Neuronal stem cell (in vitro differentiated cells): ENCODE data around the gene TBX2.

Experiments
- DNase-seq: peaks from one replicate; pipeline ENCODE4 v3.0.0-alpha.2; 2013; ENCODE audit warnings: low spot score
- H2AFZ ChIP-seq: one replicate; pipeline ENCODE4 v1.6.1; 2013; ENCODE audit warnings: mild to moderate bottlenecking, low read length, inconsistent platforms
- H2AK5ac ChIP-seq: 2 replicates; pipeline ENCODE4 v1.6.1; 2013; ENCODE audit warnings: low read depth, mild to moderate bottlenecking, inconsistent platforms, low read length, moderate library complexity, mixed read lengths
- H2BK120ac ChIP-seq: 2 replicates; pipeline ENCODE4 v1.6.1; 2013; ENCODE audit warnings: low read depth, mild to moderate bottlenecking, inconsistent platforms, low read length, moderate library complexity, mixed read lengths
- H2BK12ac ChIP-seq: one replicate; pipeline ENCODE4 v1.6.1; 2013; ENCODE audit warnings: low read length, inconsistent platforms
- H2BK15ac ChIP-seq: 2 replicates; pipeline ENCODE4 v1.6.1; 2013; ENCODE audit warnings: mild to moderate bottlenecking, low read length, inconsistent platforms, mixed read lengths
- H2BK5ac ChIP-seq: one replicate; pipeline ENCODE4 v1.6.1; 2013; ENCODE audit warnings: inconsistent platforms, mild to moderate bottlenecking, low read length, moderate library complexity
- H3K14ac ChIP-seq: one replicate; pipeline ENCODE4 v1.6.1; 2013; ENCODE audit warnings: low read length, inconsistent platforms
- H3K18ac ChIP-seq: 2 replicates; pipeline ENCODE4 v1.6.1; 2013; ENCODE audit warnings: low read length, inconsistent platforms
- H3K23ac ChIP-seq: 2 replicates; pipeline ENCODE4 v1.6.1; 2013; ENCODE audit warnings: low read depth, mild to moderate bottlenecking, mixed read lengths, low read length, inconsistent platforms; ENCODE audit not compliant: poor library complexity
- H3K27ac ChIP-seq: replicated peaks from 3 replicates; pipeline ENCODE4 v1.5.1; 2013; ENCODE audit warnings: low read length, inconsistent platforms
- H3K27me3 ChIP-seq, 3 experiments: 2 replicates each; pipeline ENCODE4 v1.6.1; 2013; ENCODE audit warnings: low read length in 3 of 3, mild to moderate bottlenecking in 2 of 3, inconsistent platforms in 1 of 3, low read depth in 1 of 3, mixed read lengths in 1 of 3, moderate library complexity in 1 of 3; ENCODE audit not compliant: control insufficient read depth in 3 of 3, insufficient read depth in 3 of 3
- H3K36me3 ChIP-seq, 2 donors: replicated peaks in 1 of 2; 2 replicates each; pipeline ENCODE4 v1.6.1; 2013; ENCODE audit warnings: low read length in 2 of 2; ENCODE audit not compliant: control insufficient read depth in 2 of 2, insufficient read depth in 2 of 2
- H3K4ac ChIP-seq: 2 replicates; pipeline ENCODE4 v1.6.1; 2013; ENCODE audit warnings: inconsistent platforms, mild to moderate bottlenecking, low read length, moderate library complexity
- H3K4me1 ChIP-seq, 2 donors: 1 replicate in 1 of 2; 2 replicates in 1 of 2; pipeline ENCODE4 v1.6.1; 2013; ENCODE audit warnings: low read length in 2 of 2, low read depth in 1 of 2; ENCODE audit not compliant: control insufficient read depth in 2 of 2, insufficient read depth in 1 of 2
- H3K4me2 ChIP-seq: one replicate; pipeline ENCODE4 v1.6.1; 2013; ENCODE audit warnings: mild to moderate bottlenecking, low read length, inconsistent platforms; ENCODE audit not compliant: insufficient read depth, poor library complexity, severe bottlenecking
- H3K4me3 ChIP-seq, 2 donors: 2 replicates each; pipeline ENCODE4 v1.5.1; 2013; ENCODE audit warnings: low read length in 2 of 2, mild to moderate bottlenecking in 2 of 2, inconsistent platforms in 1 of 2, moderate library complexity in 1 of 2
- H3K79me1 ChIP-seq: one replicate; pipeline ENCODE4 v1.6.1; 2013; ENCODE audit warnings: low read depth, mild to moderate bottlenecking, inconsistent platforms, low read length, moderate library complexity
- H3K9ac ChIP-seq: one replicate; pipeline ENCODE4 v1.6.1; 2013; ENCODE audit warnings: mild to moderate bottlenecking, low read depth, low read length, inconsistent platforms; ENCODE audit not compliant: poor library complexity
- H3K9me3 ChIP-seq, 2 donors: replicated peaks in 1 of 2; 2 replicates each; pipeline versions ENCODE3 to v1.6.1; 2013; ENCODE audit warnings: low read length in 2 of 2, mild to moderate bottlenecking in 2 of 2, inconsistent platforms in 1 of 2, low read depth in 1 of 2, mixed read lengths in 1 of 2, moderate library complexity in 1 of 2; ENCODE audit not compliant: control insufficient read depth in 2 of 2, insufficient read depth in 1 of 2
- H4K8ac ChIP-seq: one replicate; pipeline ENCODE4 v1.6.1; 2013; ENCODE audit warnings: low read depth, mild to moderate bottlenecking, inconsistent platforms, low read length, moderate library complexity
- H4K91ac ChIP-seq: one replicate; pipeline ENCODE4 v1.6.1; 2013; ENCODE audit warnings: low read length, low read depth, mild to moderate bottlenecking, inconsistent platforms; ENCODE audit not compliant: poor library complexity
- WGBS, 2 donors: extraction: QIAGEN DNeasy Blood & Tissue Kit; methylation state at CpG; one replicate each; pipeline ENCODE4 v1.1.7; 2013; ENCODE audit warnings: missing lambda C conversion rate in 2 of 2, mixed read lengths in 1 of 2; ENCODE audit not compliant: insufficient read length in 2 of 2, insufficient replicate concordance in 1 of 2; ENCODE audit errors: extremely low coverage in 2 of 2; 5-methylcytosine and 5-hydroxymethylcytosine counted together

Gene TBX2

GRCh38 chr17:61389670-61390478, 9.8 kb upstream of the TBX2 start:
- DNase-seq: no peak
- Histone ChIP-seq H3K79me1 (peaks cover 1% of the 10 kb centered on the region), H3K4ac (no peak overlapping the region), H3K36me3 (no peaks in the 10 kb centered on the region), H2BK120ac (no peak overlapping the region), H3K9ac (no peak overlapping the region), H3K27me3 (peaks cover under 1 to 35% (median 16%) of the 10 kb centered on the region in 3 experiments), H3K18ac (peak overlapping the region; percentile 6), H3K4me2 (no peak overlapping the region), H3K4me3 (no peak overlapping the region), H3K4me1 (peaks cover 0 to 4% of the 10 kb centered on the region in 2 donors), H2AFZ (peak overlapping the region; percentile 80), H4K91ac (no peak overlapping the region), H2AK5ac (peak overlapping the region; percentile 49), H2BK12ac (no peak overlapping the region), H3K14ac (no peak overlapping the region), H4K8ac (no peak overlapping the region), H3K27ac (no peak overlapping the region), H2BK5ac (no peak overlapping the region), H3K9me3 (no peaks in the 10 kb centered on the region), H3K23ac (no peak overlapping the region), H2BK15ac (no peak overlapping the region)
- no CpG with 5 or more reads among the region's 25 CpGs for WGBS, 2 donors

- no peak overlapping the region for H3K27ac ChIP-seq
- H2BK12ac ChIP-seq: no peak overlapping the region
- H3K4ac ChIP-seq: no peak overlapping the region
- H4K91ac ChIP-seq: no peak overlapping the region
- peak overlapping the region; percentile 22 for H3K18ac ChIP-seq
- peaks cover 0 to 2% of the 10 kb centered on the region in 2 donors for H3K4me1 ChIP-seq
- H3K9me3 ChIP-seq: peaks cover 0 to 1% of the 10 kb centered on the region in 2 donors
- H3K23ac ChIP-seq: peak overlapping the region; percentile 46
- no peak overlapping the region for H3K4me3 ChIP-seq
- H2BK5ac ChIP-seq: peak overlapping the region; percentile 20
- DNase-seq: no peak
- peak overlapping the region; percentile 80 for H2AFZ ChIP-seq
- H3K36me3 ChIP-seq: no peaks in the 10 kb centered on the region
- no peak overlapping the region for H3K4me2 ChIP-seq
- no peak overlapping the region for H4K8ac ChIP-seq
- peaks cover 5 to 41% (median 20%) of the 10 kb centered on the region in 3 experiments for H3K27me3 ChIP-seq
- no CpG with 5 or more reads among the region's 11 CpGs for WGBS, 2 donors
- no peak overlapping the region for H2AK5ac ChIP-seq
- H3K79me1 ChIP-seq: peaks cover 1% of the 10 kb centered on the region
- no peak overlapping the region for H3K14ac ChIP-seq
- no peak overlapping the region for H2BK120ac ChIP-seq
- no peak overlapping the region for H3K9ac ChIP-seq
- H2BK15ac ChIP-seq: peak overlapping the region; percentile 56
Observed at GRCh38 chr17:61390479-61390791, 9.2 kb upstream of the TBX2 start.

- H3K4ac ChIP-seq: no peak overlapping the region
- H2AK5ac ChIP-seq: peak overlapping the region; percentile 78
- H3K79me1 ChIP-seq: peaks cover 1% of the 10 kb centered on the region
- peak overlapping the region; percentile 95 for H2BK12ac ChIP-seq
- peak overlapping the region; percentile 2 for H3K9ac ChIP-seq
- H3K4me1 ChIP-seq: peaks cover 0 to 5% of the 10 kb centered on the region in 2 donors
- H3K23ac ChIP-seq: peak overlapping the region; percentile 56
- H3K4me3 ChIP-seq: no peak overlapping the region
- no peak overlapping the region for H2BK15ac ChIP-seq
- DNase-seq: no peak
- no peak overlapping the region for H2AFZ ChIP-seq
- H3K27me3 ChIP-seq: peaks cover 18 to 54% (median 33%) of the 10 kb centered on the region in 3 experiments
- H2BK5ac ChIP-seq: no peak overlapping the region
- H4K91ac ChIP-seq: no peak overlapping the region
- peaks cover 0 to 3% of the 10 kb centered on the region in 2 donors for H3K9me3 ChIP-seq
- no CpG with 5 or more reads among the region's 19 CpGs for WGBS, 2 donors
- no peak overlapping the region for H2BK120ac ChIP-seq
- H3K14ac ChIP-seq: no peak overlapping the region
- no peak overlapping the region for H4K8ac ChIP-seq
- H3K4me2 ChIP-seq: no peak overlapping the region
- no peaks in the 10 kb centered on the region for H3K36me3 ChIP-seq
- no peak overlapping the region for H3K18ac ChIP-seq
- no peak overlapping the region for H3K27ac ChIP-seq
Observed at GRCh38 chr17:61391595-61392291, 7.9 kb upstream of the TBX2 start.

- no peak overlapping the region for H2BK15ac ChIP-seq
- WGBS, 2 donors: no CpG with 5 or more reads among the region's 3 CpGs
- H3K36me3 ChIP-seq: no peaks in the 10 kb centered on the region
Observed at GRCh38 chr17:61392679-61393078, 7.0 kb upstream of the TBX2 start.

More at GRCh38 chr17:61392679-61393078, 7.0 kb upstream of the TBX2 start:
- Histone ChIP-seq H3K4me1 (peaks cover 0 to 8% of the 10 kb centered on the region in 2 donors), H2BK12ac (no peak overlapping the region), H3K14ac (no peak overlapping the region), H4K8ac (no peak overlapping the region), H2AK5ac (no peak overlapping the region), H3K27me3 (peaks cover 25 to 60% (median 42%) of the 10 kb centered on the region in 3 experiments), H2BK5ac (no peak overlapping the region), H3K9me3 (peaks cover 0 to 3% of the 10 kb centered on the region in 2 donors), H3K79me1 (no peaks in the 10 kb centered on the region), H3K18ac (no peak overlapping the region), H4K91ac (no peak overlapping the region), H3K9ac (no peak overlapping the region), H2AFZ (no peak overlapping the region), H2BK120ac (no peak overlapping the region), H3K4me3 (no peak overlapping the region), H3K4me2 (no peak overlapping the region), H3K23ac (no peak overlapping the region), H3K4ac (no peak overlapping the region), H3K27ac (no peak overlapping the region)
- no peak for DNase-seq
